RPMI8226 (cell line): ENCODE results near the gene PABPC1L.
A peak's percentile ranks its signal among the peaks of the same experiment; 100 is the strongest.

ENCODE experiments used
- DNase-seq: peaks from one replicate; pipeline ENCODE4 v3.0.0-alpha.2; 2015

The PABPC1L gene

DNA sequence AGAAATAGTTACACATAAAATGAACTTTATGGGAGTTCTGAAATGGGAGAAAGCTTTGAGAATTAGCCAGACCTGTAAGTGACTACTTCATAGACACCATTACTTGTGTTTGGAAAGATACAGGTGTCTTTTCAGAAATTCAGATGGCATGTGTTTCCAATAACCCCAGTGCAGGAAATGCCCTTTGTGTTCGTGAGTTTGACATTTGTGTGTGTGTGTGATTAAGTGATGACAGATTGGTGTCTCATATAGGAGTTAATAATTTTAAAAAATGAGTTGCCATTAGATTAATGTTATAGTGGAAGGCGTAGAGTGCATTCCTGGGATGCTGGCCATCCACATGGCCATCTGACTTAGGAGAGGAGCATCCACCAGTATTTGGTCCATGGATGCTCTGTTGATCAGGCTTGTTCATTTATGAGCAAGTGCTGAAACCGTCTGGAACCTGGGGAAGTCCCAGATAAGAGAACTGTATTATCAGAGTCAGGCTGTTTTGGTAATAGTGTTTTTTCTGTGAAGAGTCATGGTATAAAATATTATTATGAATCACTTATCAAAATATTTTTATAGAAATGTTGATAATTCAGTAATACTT is 59.5 kb downstream of the PABPC1L start:
- DNase-seq: no peak

DNA sequence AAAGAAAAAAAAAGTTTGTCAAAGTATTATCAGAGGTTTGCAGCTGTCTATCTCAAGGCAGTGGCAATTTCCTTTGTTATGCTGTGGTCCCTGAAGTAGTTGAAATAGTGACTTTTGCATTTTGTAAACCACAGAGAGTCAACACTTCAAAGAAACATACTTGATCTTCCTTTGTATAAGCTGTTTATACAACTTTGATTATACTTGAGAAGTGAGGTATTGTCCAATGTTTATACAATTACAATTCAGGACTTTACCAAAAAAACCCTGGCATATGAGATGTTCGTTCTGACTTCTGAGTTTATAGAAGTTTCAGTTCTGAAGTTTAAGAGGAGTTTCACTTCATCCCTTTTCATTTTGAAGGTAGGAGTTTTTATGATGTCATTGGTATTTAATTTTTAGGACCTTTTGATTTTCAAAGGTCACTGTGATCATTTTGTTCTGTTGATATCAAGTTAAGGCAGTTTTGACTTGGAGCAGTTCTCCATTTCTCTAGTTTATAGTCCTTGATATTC is 60.4 kb downstream of the PABPC1L start:
- peak; percentile 23 for DNase-seq

DNA sequence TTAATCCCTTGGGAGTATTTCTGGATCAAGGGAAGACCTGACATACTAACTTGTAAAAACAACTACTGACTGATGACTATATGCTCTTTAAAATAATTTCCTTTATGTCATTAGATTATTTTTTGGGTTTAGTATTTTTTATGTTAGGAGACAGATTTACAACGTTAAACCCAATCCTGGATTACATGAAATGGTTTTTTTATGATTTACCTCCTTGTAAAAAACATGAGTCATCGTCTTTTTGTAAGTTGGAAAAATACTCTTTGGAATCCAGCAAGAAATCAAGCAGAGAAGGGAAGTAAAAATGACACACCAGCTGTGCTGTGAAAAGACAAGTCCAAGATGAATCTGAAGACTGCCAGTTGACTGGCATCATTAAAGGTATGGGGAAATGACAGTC is 63.2 kb downstream of the PABPC1L start:
- DNase-seq: no peak

DNA sequence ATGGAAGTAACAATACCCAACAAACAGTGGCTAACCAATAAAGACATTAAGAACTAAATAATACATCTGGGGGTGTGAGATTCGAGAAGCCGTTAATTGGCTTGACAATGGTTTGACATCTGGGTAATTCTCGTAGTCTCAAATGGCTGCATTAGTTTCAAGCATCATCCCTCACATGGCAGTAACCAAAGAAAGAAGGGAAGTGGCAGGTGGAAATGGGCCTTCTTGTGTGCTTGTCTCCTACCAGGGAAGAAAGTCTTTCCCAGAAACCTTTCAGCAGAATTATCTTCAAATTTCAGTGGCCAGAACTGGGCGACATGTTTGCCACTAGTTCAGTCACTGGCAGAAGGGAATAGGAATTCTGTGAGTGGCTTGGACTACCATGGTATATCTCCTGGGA is 66.8 kb downstream of the PABPC1L start:
- DNase-seq: no peak

DNA sequence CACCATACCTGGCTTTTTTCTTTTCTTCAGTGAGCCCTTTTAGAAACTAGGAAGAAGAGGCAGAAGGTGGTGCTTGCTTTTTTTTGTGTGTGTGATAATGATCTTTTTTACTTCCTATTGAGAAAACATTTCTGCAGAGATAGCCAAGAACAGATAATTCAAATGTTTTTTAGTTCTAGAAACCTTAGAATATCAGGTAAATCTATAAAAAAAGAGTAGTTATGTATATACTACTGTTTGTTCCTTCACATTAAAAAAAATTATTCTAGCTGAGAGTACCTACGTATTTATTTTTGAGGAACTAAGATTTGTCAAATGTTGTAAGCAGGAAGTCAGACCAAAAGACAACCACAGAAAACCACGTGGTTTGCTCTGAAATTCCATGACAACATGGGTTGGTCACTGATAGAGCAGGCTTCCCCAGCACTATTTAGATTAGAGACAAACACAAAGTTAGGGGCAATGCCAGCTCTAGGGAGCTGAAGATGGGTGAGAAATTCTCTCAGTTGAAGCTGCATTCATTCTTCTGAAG is 69.3 kb downstream of the PABPC1L start:
- peak; percentile 85 for DNase-seq

DNA sequence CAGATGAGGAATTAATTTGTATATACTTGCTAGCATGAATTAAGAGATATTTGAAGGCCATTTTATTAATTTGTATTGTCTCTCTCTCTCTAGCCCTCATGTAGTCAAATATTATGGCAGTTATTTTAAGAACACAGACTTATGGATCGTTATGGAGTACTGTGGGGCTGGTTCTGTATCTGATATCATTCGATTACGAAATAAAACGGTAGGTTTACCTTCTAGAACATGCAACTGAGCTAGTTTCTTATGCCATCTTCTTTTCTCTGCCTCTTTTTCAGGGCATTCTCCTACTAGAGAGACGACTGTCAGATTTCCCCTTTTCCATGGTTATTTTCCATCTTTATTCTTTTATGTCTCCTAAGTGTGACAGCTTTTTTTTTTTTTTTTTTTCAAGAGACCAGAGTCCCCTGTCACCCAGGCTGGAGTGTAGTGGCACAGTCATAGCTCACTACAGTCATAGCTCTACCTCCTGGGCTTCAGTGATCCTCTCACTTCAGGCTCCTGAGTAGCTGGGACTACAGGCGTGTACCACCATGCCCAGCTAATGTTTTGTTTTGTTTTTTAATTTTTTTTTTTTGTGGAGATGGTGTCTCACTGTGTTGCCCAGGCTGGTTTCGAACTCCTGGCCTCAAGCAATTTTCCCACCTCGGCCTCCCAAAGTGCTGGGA is 72.0 kb downstream of the PABPC1L start:
- DNase-seq: no peak

DNA sequence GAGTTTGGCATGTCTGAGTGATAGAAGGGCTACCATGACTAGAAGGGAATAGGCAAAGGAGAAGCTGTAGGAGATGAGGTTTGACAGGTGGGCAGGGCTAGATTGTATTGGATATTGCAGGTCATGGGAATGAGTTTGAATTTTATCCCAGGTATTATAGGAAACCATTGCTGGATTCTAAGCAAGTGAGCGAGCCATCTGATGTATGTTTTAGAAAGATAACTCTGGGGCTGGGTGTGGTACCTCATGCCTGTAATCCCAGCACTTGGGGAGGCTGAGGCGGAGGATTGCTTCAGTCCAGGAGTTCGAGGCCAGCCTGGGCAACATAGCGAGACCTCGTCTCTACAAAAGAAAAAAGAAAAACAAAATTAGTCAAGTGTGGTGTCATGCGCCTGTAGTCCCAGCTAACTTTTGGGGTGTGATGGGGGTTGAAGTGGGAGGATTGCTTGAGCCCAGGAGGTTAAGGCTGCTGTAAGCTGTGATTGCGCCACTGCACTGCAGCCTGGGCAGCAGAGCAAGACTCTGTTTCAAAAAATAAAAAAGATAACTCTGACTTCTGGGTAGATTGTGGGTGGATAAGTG is 73.3 kb downstream of the PABPC1L start:
- no peak for DNase-seq

DNA sequence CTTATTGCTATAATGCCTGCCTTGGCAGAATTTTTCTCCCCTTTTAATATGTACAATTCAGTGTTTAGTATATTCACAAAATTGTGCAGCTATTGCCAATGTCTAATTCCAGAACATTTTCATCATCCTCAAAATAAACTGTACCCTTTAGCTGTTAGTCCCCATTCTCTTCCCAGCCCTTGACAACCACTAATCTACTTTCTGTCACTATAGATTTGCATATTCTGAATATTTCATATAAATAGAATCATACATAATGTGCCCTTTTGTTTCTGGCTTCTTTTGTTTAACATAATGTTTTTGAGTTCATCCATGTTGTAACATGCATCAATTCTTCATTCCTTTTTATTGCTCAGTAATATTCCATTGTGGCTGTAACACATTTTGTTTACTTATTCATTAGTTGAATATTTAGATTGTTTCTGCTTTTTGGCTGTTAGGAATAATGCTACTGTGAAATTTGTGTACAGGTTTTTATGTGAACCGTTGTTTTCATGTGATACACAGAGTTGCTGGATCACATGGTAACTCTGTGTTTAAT is 78.8 kb downstream of the PABPC1L start:
- DNase-seq: no peak
